A549 (cell line): ENCODE data around the gene GTF2A1. TPM values are rescaled to one million over a fixed set of nuclear protein-coding genes. Genes with fewer than 3 reads are reported as not detected.

ENCODE experiments used
- ATAC-seq, 2 experiments: fragments of 200-7000 bp in 1 of 2; fragments of >200 bp in 1 of 2; cut with Nextera tagmentation in 1 of 2; cut with Tn5 transposase in 1 of 2; 3 replicates each; pipeline versions ENCODE4 v1.8.0 to v1.9.1; 2018 to 2020; ENCODE audit warnings: mild to moderate bottlenecking in 1 of 2, moderate library complexity in 1 of 2
- CTCF ChIA-PET: fragments of 300-600 bp; sonication (Branson Sonifier 250); formaldehyde crosslinking; extraction: SDS; loops from one replicate; lab custom pipeline; 2021; ENCODE audit warnings: antibody characterized with exemption, inconsistent platforms; lab: Yijun Ruan, JAX
- POLR2A ChIA-PET: fragments of 350-600 bp; formaldehyde crosslinking; extraction: SDS; loops from one replicate; lab custom pipeline; 2021; ENCODE audit warnings: antibody characterized with exemption, inconsistent platforms; lab: Yijun Ruan, JAX
- DNase-seq, 2 experiments: peaks; one replicate each; pipeline versions ENCODE4 v3.0.0 to v3.0.0-alpha.2; 2011 to 2016; ENCODE audit warnings: low read depth in 1 of 2, low spot score in 1 of 2
- FAIRE-seq: peaks from 2 replicates; lab custom pipeline; 2011; peaks lifted over from hg19 to GRCh38; lab: Jason Lieb, UNC
- H3K27ac ChIP-seq, 2 experiments: fragments of >200 bp; sonication (Bioruptor Twin); formaldehyde crosslinking; 3 replicates each; pipeline ENCODE4 v1.5.1; 2016 to 2017
- H3K4me1 ChIP-seq: fragments of >200 bp; sonication (Bioruptor Twin); formaldehyde crosslinking; 3 replicates; pipeline ENCODE4 v1.6.1; 2016
- H3K4me2 ChIP-seq: fragments of >200 bp; sonication (Bioruptor Twin); formaldehyde crosslinking; 3 replicates; pipeline ENCODE4 v1.6.1; 2016
- H3K4me3 ChIP-seq: fragments of >200 bp; sonication (Bioruptor Twin); formaldehyde crosslinking; 3 replicates; pipeline ENCODE4 v1.5.1; 2016
- H3K9me3 ChIP-seq: fragments of >200 bp; sonication (Bioruptor Twin); formaldehyde crosslinking; 3 replicates; pipeline ENCODE4 v1.6.1; 2016
- CBX8 ChIP-seq: fragments of 200-600 bp; sonication (generic); IDR thresholded peaks from 2 replicates; pipeline ENCODE4 v1.6.1; 2016
- CHD2 ChIP-seq: fragments of 150-350 bp; IDR thresholded peaks from 2 replicates; pipeline ENCODE4 v1.6.1; 2014; ENCODE audit warnings: low read length; ENCODE audit not compliant: partially characterized antibody
- CHD4 ChIP-seq: fragments of 200-600 bp; sonication (generic); IDR thresholded peaks from 2 replicates; pipeline ENCODE4 v1.6.1; 2016; ENCODE audit warnings: antibody characterized with exemption, mild to moderate bottlenecking, borderline replicate concordance
- EHMT2 ChIP-seq: fragments of 200-600 bp; sonication (generic); IDR thresholded peaks from 2 replicates; pipeline ENCODE4 v1.6.1; 2016; ENCODE audit warnings: antibody characterized with exemption, low read depth, mild to moderate bottlenecking, moderate library complexity
- FOXS1 ChIP-seq: fragments of 250-450 bp; sonication (Bioruptor Pico); IDR thresholded peaks from 2 replicates; pipeline ENCODE4 v1.5.0; 2020; ENCODE audit warnings: mild to moderate bottlenecking, moderate library complexity
- HOXB13 ChIP-seq: fragments of 250-450 bp; sonication (Bioruptor Pico); IDR thresholded peaks from 2 replicates; pipeline ENCODE4 v1.5.0; 2020; ENCODE audit warnings: low read depth, mild to moderate bottlenecking, moderate library complexity
- HOXB5 ChIP-seq: fragments of 250-450 bp; sonication (Bioruptor Pico); IDR thresholded peaks from 2 replicates; pipeline ENCODE4 v1.5.0; 2020; ENCODE audit warnings: mild to moderate bottlenecking, moderate library complexity
- JUN ChIP-seq, 2 experiments: fragments of >200 bp; sonication (Bioruptor Twin); formaldehyde crosslinking; IDR thresholded peaks; 2 replicates in 1 of 2; 3 replicates in 1 of 2; pipeline ENCODE4 v1.6.1; 2016 to 2017
- KDM1A ChIP-seq: fragments of 200-600 bp; sonication (generic); IDR thresholded peaks from 2 replicates; pipeline ENCODE4 v1.6.1; 2016; ENCODE audit warnings: low read depth, mild to moderate bottlenecking
- PHF8 ChIP-seq: fragments of 200-600 bp; sonication (generic); IDR thresholded peaks from 2 replicates; pipeline ENCODE4 v1.6.1; 2016; ENCODE audit warnings: low read depth, mild to moderate bottlenecking, antibody characterized with exemption, moderate library complexity, borderline replicate concordance
- RAD21 ChIP-seq, 2 experiments: fragments of >200 bp in 1 of 2; sonication (Bioruptor Twin) in 1 of 2; formaldehyde crosslinking in 1 of 2; IDR thresholded peaks in 1 of 2; conservative IDR thresholded peaks in 1 of 2; 2 replicates in 1 of 2; 3 replicates in 1 of 2; pipeline ENCODE4 v1.6.1; 2012 to 2018; ENCODE audit warnings: inconsistent platforms in 1 of 2
- RNF2 ChIP-seq: fragments of 200-600 bp; sonication (generic); IDR thresholded peaks from 2 replicates; pipeline ENCODE4 v1.6.1; 2016; ENCODE audit warnings: low read depth, mild to moderate bottlenecking, antibody characterized with exemption, moderate library complexity, borderline replicate concordance
- TP53 ChIP-seq: fragments of 250-450 bp; sonication (Bioruptor Pico); IDR thresholded peaks from 2 replicates; pipeline ENCODE4 v1.5.0; 2021; ENCODE audit warnings: mild to moderate bottlenecking, moderate library complexity
- ZNF302 ChIP-seq: fragments of 250-450 bp; sonication (Bioruptor Pico); IDR thresholded peaks from 2 replicates; pipeline ENCODE4 v1.9.0; 2021; ENCODE audit warnings: inconsistent platforms, mild to moderate bottlenecking, moderate library complexity
- WGBS: methylation state at CpG from one replicate; pipeline ENCODE4 v1.1.6; 2017; ENCODE audit errors: missing lambda C conversion rate; 5-methylcytosine and 5-hydroxymethylcytosine counted together
- polyA plus RNA-seq, 4 experiments: library from polyadenylated mRNA; depleted of rRNA in 3 of 4; stranded (reverse); fragments of >200 nt; fragmentation: RNase III in 1 of 4; extraction: RNeasy Plus Mini Kit Qiagen cat#74134 plus additional on column Dnase treatment in 1 of 4; gene quantifications; 2 replicates in 3 of 4; 3 replicates in 1 of 4; pipeline ENCODE4 v1.2.3, GENCODE V29; 2011 to 2017
- TF ChIP-seq, protein P1 (sequence below): fragments of 250-450 bp; sonication (Bioruptor Pico); IDR thresholded peaks from 2 replicates; pipeline ENCODE4 v1.5.0; 2020; ENCODE audit warnings: low read depth, mild to moderate bottlenecking, moderate library complexity
- TF ChIP-seq, protein P2 (sequence below): IDR thresholded peaks from 2 replicates; pipeline ENCODE4 v1.6.1; 2012
- TF ChIP-seq, protein P3 (sequence below): fragments of 450-650 bp; IDR thresholded peaks from 2 replicates; pipeline ENCODE4 v1.6.1; 2014; ENCODE audit warnings: antibody characterized with exemption
- TF ChIP-seq, protein P4 (sequence below): IDR thresholded peaks from 2 replicates; pipeline ENCODE4 v1.6.1; 2012
- TF ChIP-seq, protein P5 (sequence below): fragments of >200 bp; sonication (Bioruptor Twin); formaldehyde crosslinking; IDR thresholded peaks from 2 replicates; pipeline ENCODE4 v1.6.1; 2016
- TF ChIP-seq, protein P6 (sequence below): fragments of >200 bp; sonication (Bioruptor Twin); formaldehyde crosslinking; IDR thresholded peaks from 3 replicates; pipeline ENCODE4 v1.5.1; 2016

Gene GTF2A1
- polyA plus RNA-seq, 2 of the 4 experiments (the other 2 are of a cell fraction) = 12.5 to 19.6 TPM

DNA sequence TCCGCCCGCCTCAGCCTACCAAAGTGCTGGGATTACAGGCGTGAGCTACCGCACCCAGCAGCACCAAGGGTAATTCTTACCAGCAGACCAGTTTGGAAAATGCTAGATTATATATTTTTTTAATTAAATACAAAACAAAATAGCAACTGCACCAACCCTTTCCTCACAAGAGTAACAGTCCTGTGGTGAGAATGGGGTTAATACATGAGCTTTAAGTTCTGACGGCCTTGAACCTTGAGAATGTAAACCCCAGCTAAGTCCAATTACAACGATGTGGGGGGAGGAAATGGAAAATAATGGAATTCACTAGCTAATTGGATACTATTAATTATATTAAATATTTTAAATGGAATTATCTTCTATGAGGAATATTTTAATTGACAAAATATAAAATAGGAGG, 82.3 kb downstream of the GTF2A1 start:
- no peak overlapping the region for H3K27ac ChIP-seq
- FAIRE-seq (no peak), ATAC-seq (no peak), DNase-seq (no peak)
- TF ChIP-seq JUN (IDR thresholded peaks at IDR 0.05) (no peak), FOXS1 (no peak), PHF8 (no peak), EHMT2 (no peak), HOXB13 (CRISPR knock-in tag) (no peak), KDM1A (no peak), CHD4 (no peak), CHD2 (no peak), CBX8 (no peak)
- TF ChIP-seq, protein P1, sequence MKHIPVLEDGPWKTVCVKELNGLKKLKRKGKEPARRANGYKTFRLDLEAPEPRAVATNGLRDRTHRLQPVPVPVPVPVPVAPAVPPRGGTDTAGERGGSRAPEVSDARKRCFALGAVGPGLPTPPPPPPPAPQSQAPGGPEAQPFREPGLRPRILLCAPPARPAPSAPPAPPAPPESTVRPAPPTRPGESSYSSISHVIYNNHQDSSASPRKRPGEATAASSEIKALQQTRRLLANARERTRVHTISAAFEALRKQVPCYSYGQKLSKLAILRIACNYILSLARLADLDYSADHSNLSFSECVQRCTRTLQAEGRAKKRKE = no peak
- TF ChIP-seq, protein P2, sequence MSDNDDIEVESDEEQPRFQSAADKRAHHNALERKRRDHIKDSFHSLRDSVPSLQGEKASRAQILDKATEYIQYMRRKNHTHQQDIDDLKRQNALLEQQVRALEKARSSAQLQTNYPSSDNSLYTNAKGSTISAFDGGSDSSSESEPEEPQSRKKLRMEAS = no peak
- TF ChIP-seq, protein P3, sequence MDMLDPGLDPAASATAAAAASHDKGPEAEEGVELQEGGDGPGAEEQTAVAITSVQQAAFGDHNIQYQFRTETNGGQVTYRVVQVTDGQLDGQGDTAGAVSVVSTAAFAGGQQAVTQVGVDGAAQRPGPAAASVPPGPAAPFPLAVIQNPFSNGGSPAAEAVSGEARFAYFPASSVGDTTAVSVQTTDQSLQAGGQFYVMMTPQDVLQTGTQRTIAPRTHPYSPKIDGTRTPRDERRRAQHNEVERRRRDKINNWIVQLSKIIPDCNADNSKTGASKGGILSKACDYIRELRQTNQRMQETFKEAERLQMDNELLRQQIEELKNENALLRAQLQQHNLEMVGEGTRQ = no peak
- TF ChIP-seq, protein P4, sequence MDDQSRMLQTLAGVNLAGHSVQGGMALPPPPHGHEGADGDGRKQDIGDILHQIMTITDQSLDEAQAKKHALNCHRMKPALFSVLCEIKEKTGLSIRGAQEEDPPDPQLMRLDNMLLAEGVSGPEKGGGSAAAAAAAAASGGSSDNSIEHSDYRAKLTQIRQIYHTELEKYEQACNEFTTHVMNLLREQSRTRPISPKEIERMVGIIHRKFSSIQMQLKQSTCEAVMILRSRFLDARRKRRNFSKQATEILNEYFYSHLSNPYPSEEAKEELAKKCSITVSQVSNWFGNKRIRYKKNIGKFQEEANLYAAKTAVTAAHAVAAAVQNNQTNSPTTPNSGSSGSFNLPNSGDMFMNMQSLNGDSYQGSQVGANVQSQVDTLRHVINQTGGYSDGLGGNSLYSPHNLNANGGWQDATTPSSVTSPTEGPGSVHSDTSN = no peak
- TF ChIP-seq, protein P5, sequence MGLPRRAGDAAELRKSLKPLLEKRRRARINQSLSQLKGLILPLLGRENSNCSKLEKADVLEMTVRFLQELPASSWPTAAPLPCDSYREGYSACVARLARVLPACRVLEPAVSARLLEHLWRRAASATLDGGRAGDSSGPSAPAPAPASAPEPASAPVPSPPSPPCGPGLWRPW = no peak
- no peak overlapping the region for H3K4me2 ChIP-seq
- ChIA-PET CTCF (interaction anchor here (1.1 kb wide), 1 partner anchor 34 kb away, joined by 6 read pairs; no protein-coding TSS in a partner anchor), POLR2A (interaction anchor here (1.6 kb wide), 1 partner anchor 81 kb away, joined by 3 read pairs; no protein-coding TSS in a partner anchor)
- 58% methylated on average over 6 of the region's 6 CpGs for WGBS
- H3K4me3 ChIP-seq = no peak overlapping the region
- H3K9me3 ChIP-seq = no peaks in the 10 kb centered on the region
- H3K4me1 ChIP-seq = no peaks in the 10 kb centered on the region

DNA sequence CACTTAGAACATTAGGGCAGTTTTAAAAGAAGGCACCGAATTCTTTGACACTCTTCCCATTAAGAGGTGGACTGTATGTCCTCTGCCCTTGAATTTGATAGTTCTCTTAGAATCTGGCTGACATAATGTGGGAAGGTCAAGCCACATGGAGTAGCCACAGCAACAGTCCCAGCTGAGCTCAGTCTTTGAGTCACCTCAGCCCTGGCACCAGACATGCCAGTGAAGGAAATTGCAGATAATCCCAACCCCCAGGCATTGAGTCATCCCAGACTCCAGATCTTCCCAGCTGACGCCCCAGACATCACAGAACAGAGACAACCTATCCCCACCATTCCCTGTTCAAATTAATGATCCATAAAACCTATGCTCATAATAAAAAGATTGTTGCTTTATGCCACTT, 83.4 kb downstream of the GTF2A1 start:
- ATAC-seq = peak; percentile 72 to 96
- no peak for TF ChIP-seq RAD21 (conservative IDR thresholded peaks at IDR 0.05 in 1 of 2, IDR thresholded peaks at IDR 0.05 in 1 of 2)
- TF ChIP-seq KDM1A = no peak
- TF ChIP-seq TP53 (CRISPR knock-in tag) = no peak
- no peak for TF ChIP-seq CHD4
- TF ChIP-seq, protein P2 = no peak
- TF ChIP-seq HOXB5 (CRISPR knock-in tag) = no peak
- TF ChIP-seq ZNF302 (CRISPR knock-in tag) = no peak
- TF ChIP-seq RNF2 = no peak
- TF ChIP-seq CBX8 = no peak
- TF ChIP-seq, protein P6, sequence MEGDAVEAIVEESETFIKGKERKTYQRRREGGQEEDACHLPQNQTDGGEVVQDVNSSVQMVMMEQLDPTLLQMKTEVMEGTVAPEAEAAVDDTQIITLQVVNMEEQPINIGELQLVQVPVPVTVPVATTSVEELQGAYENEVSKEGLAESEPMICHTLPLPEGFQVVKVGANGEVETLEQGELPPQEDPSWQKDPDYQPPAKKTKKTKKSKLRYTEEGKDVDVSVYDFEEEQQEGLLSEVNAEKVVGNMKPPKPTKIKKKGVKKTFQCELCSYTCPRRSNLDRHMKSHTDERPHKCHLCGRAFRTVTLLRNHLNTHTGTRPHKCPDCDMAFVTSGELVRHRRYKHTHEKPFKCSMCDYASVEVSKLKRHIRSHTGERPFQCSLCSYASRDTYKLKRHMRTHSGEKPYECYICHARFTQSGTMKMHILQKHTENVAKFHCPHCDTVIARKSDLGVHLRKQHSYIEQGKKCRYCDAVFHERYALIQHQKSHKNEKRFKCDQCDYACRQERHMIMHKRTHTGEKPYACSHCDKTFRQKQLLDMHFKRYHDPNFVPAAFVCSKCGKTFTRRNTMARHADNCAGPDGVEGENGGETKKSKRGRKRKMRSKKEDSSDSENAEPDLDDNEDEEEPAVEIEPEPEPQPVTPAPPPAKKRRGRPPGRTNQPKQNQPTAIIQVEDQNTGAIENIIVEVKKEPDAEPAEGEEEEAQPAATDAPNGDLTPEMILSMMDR = no peak
- no peak for TF ChIP-seq JUN (IDR thresholded peaks at IDR 0.05)
- DNase-seq = peak; percentile 12 to 41
- Histone ChIP-seq H3K27ac (no peak overlapping the region), H3K4me1 (no peaks in the 10 kb centered on the region), H3K4me3 (no peak overlapping the region), H3K9me3 (no peaks in the 10 kb centered on the region), H3K4me2 (no peak overlapping the region)
- POLR2A ChIA-PET = interaction anchor here (0.9 to 1.6 kb wide), 2 partner anchors 33 to 82 kb away, joined by 3 to 5 read pairs; no protein-coding TSS in a partner anchor
- FAIRE-seq = no peak
- CTCF ChIA-PET = interaction anchor here (1.1 kb wide), 1 partner anchor 35 kb away, joined by 6 read pairs; no protein-coding TSS in a partner anchor
- 7% methylated on average over 2 of the region's 2 CpGs for WGBS
